Measurements from ENCODE around the gene KCNG2. TPM values are rescaled to one million over a fixed set of nuclear protein-coding genes. Genes with fewer than 3 reads are reported as not detected.

Gene KCNG2
- total RNA-seq = not detected
- total RNA-seq (2013) = 0.07 TPM

- Histone ChIP-seq H3K4me1 (ENCODE audit: control insufficient read depth, insufficient read depth, low read length) (peaks cover 17% of the 10 kb centered on the region), H3K27ac (ENCODE audit: low read length) (no peak within 1 kb of the TSS), H3K27me3 (ENCODE audit: control insufficient read depth, insufficient read depth, low read length) (peaks cover 23% of the 10 kb centered on the region), H3K36me3 (ENCODE audit: control insufficient read depth, insufficient read depth, low read length) (no peaks in the 10 kb centered on the region), H3K4me3 (ENCODE audit: low read length) (no peak within 1 kb of the TSS), H3K9me3 (ENCODE audit: control insufficient read depth, insufficient read depth, low read length) (no peaks in the 10 kb centered on the region)
- H3K9me3 Mint-ChIP-seq = no peaks in the 10 kb centered on the region
- H3K4me1 Mint-ChIP-seq = peaks cover 0 to 14% of the 10 kb centered on the region in 2 donors
- TF ChIP-seq CTCF (IDR thresholded peaks at IDR 0.05) = no peak
- DNase-seq (peak in 1 of 2 donors; percentile 28), ATAC-seq (no peak)
- H3K27ac Mint-ChIP-seq = no peak within 1 kb of the TSS
- H3K27me3 Mint-ChIP-seq (ENCODE audit: low read depth in 2 of 2) = peaks cover 33 to 41% of the 10 kb centered on the region in 2 donors
- no peak within 1 kb of the TSS for H3K4me3 Mint-ChIP-seq
- intact Hi-C loops (cut with micrococcal nuclease) = no loop called here
- 5% methylated on average over 92 of the region's 92 CpGs for WGBS (ENCODE audit: insufficient coverage)
- H3K36me3 Mint-ChIP-seq = no peaks in the 10 kb centered on the region
Measured at GRCh38 chr18:79797518-79798345, at the start of gene KCNG2. Gene KCNG2 (plus strand): TSS chr18:79797938. CDS start chr18:79863668, 65,730 bp downstream.

GRCh38 chr18:79748321-79749180 is 49.2 kb upstream of the KCNG2 start:
- Mint-ChIP-seq H3K4me3 (no peak overlapping the region), H3K27ac (no peak overlapping the region), H3K27me3 (ENCODE audit: low read depth in 2 of 2) (no peaks in the 10 kb centered on the region), H3K4me1 (peaks cover 24 to 25% of the 10 kb centered on the region in 2 donors), H3K9me3 (no peaks in the 10 kb centered on the region), H3K36me3 (no peaks in the 10 kb centered on the region)
- H3K4me3 ChIP-seq (ENCODE audit: low read length) = no peak overlapping the region
- no peak for ATAC-seq
- no peak for DNase-seq
- H3K36me3 ChIP-seq (ENCODE audit: control insufficient read depth, insufficient read depth, low read length) = peaks cover 18% of the 10 kb centered on the region
- WGBS (ENCODE audit: insufficient coverage) = 96% methylated on average over 36 of the region's 36 CpGs
- TF ChIP-seq CTCF (IDR thresholded peaks at IDR 0.05) = no peak
- no peak overlapping the region for H3K27ac ChIP-seq (ENCODE audit: low read length)
- no peaks in the 10 kb centered on the region for H3K27me3 ChIP-seq (ENCODE audit: control insufficient read depth, insufficient read depth, low read length)
- intact Hi-C loops (cut with micrococcal nuclease) = no loop called here
- H3K9me3 ChIP-seq (ENCODE audit: control insufficient read depth, insufficient read depth, low read length) = no peaks in the 10 kb centered on the region
- H3K4me1 ChIP-seq (ENCODE audit: control insufficient read depth, insufficient read depth, low read length) = no peaks in the 10 kb centered on the region

GRCh38 chr18:79749251-79750191 is 48.2 kb upstream of the KCNG2 start:
- Mint-ChIP-seq H3K4me3 (no peak overlapping the region), H3K36me3 (no peaks in the 10 kb centered on the region), H3K27ac (no peak overlapping the region), H3K27me3 (ENCODE audit: low read depth in 2 of 2) (no peaks in the 10 kb centered on the region), H3K4me1 (peaks cover 18 to 19% of the 10 kb centered on the region in 2 donors), H3K9me3 (no peaks in the 10 kb centered on the region)
- Histone ChIP-seq H3K36me3 (ENCODE audit: control insufficient read depth, insufficient read depth, low read length) (peaks cover 25% of the 10 kb centered on the region), H3K4me3 (ENCODE audit: low read length) (no peak overlapping the region), H3K9me3 (ENCODE audit: control insufficient read depth, insufficient read depth, low read length) (no peaks in the 10 kb centered on the region), H3K27ac (ENCODE audit: low read length) (no peak overlapping the region), H3K4me1 (ENCODE audit: control insufficient read depth, insufficient read depth, low read length) (no peaks in the 10 kb centered on the region), H3K27me3 (ENCODE audit: control insufficient read depth, insufficient read depth, low read length) (no peaks in the 10 kb centered on the region)
- ATAC-seq (no peak), DNase-seq (no peak)
- 94% methylated on average over 49 of the region's 49 CpGs for WGBS (ENCODE audit: insufficient coverage)
- no peak for TF ChIP-seq CTCF (IDR thresholded peaks at IDR 0.05)
- intact Hi-C loops (cut with micrococcal nuclease) = no loop called here

Measured in natural killer cell (primary cell).